ENCODE measurements around the gene ZFYVE19.
A peak's percentile ranks its signal among the peaks of the same experiment; 100 is the strongest.

The ZFYVE19 gene

GRCh38 chr15:40766194-40766815 lies 40.6 kb upstream of the ZFYVE19 start:
- no peak overlapping the region for H3K4me3 ChIP-seq (ENCODE audit: control insufficient read depth, low read depth, low read length)
- TF ChIP-seq, protein P1, sequence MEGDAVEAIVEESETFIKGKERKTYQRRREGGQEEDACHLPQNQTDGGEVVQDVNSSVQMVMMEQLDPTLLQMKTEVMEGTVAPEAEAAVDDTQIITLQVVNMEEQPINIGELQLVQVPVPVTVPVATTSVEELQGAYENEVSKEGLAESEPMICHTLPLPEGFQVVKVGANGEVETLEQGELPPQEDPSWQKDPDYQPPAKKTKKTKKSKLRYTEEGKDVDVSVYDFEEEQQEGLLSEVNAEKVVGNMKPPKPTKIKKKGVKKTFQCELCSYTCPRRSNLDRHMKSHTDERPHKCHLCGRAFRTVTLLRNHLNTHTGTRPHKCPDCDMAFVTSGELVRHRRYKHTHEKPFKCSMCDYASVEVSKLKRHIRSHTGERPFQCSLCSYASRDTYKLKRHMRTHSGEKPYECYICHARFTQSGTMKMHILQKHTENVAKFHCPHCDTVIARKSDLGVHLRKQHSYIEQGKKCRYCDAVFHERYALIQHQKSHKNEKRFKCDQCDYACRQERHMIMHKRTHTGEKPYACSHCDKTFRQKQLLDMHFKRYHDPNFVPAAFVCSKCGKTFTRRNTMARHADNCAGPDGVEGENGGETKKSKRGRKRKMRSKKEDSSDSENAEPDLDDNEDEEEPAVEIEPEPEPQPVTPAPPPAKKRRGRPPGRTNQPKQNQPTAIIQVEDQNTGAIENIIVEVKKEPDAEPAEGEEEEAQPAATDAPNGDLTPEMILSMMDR (conservative IDR thresholded peaks at IDR 0.05; ENCODE audit: control insufficient read depth, insufficient read depth, low read depth, low read length) = no peak
- peak; percentile 16 for DNase-seq (ENCODE audit: low read depth)

DNA sequence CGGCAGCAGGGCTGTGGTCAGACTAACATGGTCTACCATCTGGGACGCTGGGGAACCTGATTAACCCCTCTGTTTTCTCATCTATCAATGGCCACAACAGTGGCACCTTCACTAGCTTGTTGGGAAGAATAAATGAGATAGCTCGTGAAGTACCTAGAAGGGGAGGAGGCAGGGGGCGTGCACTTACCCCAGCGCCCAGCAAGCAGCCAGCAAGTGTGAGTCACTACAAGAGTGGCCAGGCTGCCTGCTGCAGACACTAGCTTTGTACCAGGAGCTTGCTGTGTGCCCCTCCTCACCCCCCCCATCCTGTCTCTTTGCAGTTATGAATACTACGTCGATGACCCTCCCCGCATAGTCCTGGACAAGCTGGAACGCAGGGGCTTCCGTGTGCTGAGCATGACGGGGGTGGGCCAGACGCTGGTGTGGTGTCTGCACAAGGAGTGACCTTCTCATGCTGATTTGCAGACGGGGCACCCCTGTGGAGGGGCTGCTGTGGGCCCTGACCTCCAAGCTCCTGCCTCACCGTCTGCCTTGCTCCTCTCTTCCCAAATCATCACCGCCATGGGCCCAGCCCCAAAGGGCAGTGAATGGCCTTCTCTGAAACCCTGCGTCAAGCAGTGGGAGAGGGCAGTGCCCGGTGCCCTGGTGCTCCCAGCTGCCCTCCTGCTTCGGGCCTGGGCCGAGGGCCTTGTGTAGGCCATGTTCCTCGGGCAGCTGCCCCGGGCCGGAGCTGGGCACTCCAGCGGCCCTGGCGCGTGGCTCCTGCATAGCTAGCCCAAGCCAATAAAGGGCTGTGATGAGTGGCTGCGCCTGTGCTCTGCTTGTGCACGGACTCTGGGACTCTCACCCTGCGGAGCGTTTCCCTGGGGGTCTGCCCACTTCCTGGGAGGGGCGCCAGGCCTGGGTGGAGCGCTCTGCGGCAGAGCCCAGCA lies 39.7 kb upstream of the ZFYVE19 start:
- peak; percentile 41 for DNase-seq (ENCODE audit: low read depth)
- TF ChIP-seq, protein P1 (conservative IDR thresholded peaks at IDR 0.05; ENCODE audit: control insufficient read depth, insufficient read depth, low read depth, low read length) = no peak
- no peak overlapping the region for H3K4me3 ChIP-seq (ENCODE audit: control insufficient read depth, low read depth, low read length)

DNA sequence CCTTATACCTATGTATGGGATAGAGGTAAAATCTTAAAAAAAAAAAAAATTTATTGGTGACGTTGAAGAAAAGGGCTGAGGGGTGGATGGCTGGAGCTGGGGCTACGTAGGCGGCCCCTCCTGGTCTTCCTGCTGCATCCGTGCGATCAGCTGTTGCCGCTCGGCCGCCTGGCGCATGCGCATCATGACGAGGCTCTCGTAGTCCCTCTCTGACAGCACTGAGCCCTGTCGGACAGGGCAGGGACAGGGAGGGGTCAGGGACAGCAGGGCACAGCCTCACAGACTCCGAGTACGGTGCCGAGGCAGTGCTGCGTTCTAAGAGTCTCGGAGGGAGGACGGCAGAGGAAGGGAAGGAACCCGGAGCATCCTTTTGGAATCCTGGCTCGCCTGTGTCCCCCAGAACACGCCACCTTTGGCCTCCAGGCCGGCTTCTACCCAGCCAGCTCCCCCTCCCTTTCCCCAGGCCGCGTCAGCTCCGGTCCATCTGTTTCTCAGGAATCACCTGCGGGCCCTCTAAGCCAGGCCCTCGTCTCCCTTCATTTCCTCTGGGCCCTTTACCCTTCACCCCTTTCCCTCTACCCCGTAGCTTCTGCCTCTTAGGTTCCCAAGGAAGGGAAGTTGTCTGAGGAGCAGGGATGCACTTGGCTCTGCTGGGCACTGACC lies 38.9 kb upstream of the ZFYVE19 start:
- TF ChIP-seq, protein P1 (conservative IDR thresholded peaks at IDR 0.05; ENCODE audit: control insufficient read depth, insufficient read depth, low read depth, low read length) = no peak
- H3K4me3 ChIP-seq (ENCODE audit: control insufficient read depth, low read depth, low read length) = no peak overlapping the region
- no peak for DNase-seq (ENCODE audit: low read depth)

DNA sequence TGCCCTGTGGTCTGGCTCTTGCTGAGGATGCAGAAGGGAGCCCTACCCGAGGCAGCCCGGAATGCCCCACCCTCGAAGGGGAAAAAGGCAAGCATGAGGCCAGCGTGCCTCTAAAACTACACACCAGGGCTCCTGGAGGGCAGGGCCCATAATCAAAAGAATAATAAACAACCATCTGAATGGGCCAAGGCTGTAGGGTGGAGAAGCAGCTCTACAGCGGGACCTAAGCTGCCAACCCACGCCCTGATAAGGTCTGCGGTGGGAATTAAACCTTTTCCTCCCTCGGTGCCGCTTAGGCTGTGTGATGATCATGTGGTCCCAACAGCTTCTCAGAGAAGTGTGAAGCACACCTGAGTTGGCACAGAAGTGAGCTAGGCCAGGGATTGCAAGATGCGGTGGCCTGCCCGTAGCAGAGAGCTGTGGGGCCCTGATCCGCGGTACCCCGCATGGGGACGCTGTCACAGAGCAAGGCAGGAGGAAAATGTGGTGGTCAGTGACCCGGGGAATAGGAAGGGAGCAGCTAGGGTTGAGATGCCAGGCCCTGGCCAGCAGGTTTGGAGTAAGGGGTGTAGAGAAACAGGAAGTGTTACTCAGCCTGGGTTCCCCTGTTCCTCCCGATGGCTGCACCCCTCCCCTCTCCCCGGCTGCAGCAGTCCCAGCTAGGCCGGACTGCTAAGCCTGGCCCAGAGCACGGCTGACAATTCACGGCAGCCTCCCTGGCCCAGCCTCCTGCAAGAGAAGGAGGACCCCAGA lies 38.2 kb upstream of the ZFYVE19 start:
- TF ChIP-seq, protein P1 (conservative IDR thresholded peaks at IDR 0.05; ENCODE audit: control insufficient read depth, insufficient read depth, low read depth, low read length) = no peak
- no peak overlapping the region for H3K4me3 ChIP-seq (ENCODE audit: control insufficient read depth, low read depth, low read length)
- no peak for DNase-seq (ENCODE audit: low read depth)

- TF ChIP-seq, protein P1 (conservative IDR thresholded peaks at IDR 0.05; ENCODE audit: control insufficient read depth, insufficient read depth, low read depth, low read length) = no peak
- H3K4me3 ChIP-seq (ENCODE audit: control insufficient read depth, low read depth, low read length) = no peak within 1 kb of the TSS
- peak; percentile 31 for DNase-seq (ENCODE audit: low read depth)
These were observed 37.4 kb upstream of the ZFYVE19 start, which contains the start of gene C15orf62 for GRCh38 chr15:40769274-40770146. Gene C15orf62, plus strand, starts transcription at chr15:40769980. Its CDS starts 516 bp downstream, at chr15:40770496.

Measured in fibroblast of mammary gland (primary cell).